Mucosa of gallbladder (tissue), 1 donor: ENCODE measurements around the gene STAP2. TPM values are rescaled to one million over a fixed set of nuclear protein-coding genes. Genes with fewer than 3 reads are reported as not detected.
A peak's percentile ranks its signal among the peaks of the same experiment; 100 is the strongest.

Experiments
- DNase-seq: peaks from one replicate; pipeline ENCODE4 v3.0.0-alpha.2; 2020; ENCODE audit warnings: low spot score
- total RNA-seq: library from RNA; stranded (reverse); gene quantifications from one replicate; pipeline ENCODE4 v1.2.1, GENCODE V29; 2021
- donor health status: DM: no; HTN: no; CAD: no.

STAP2 gene
- total RNA-seq, 1 donor from 2014 or later = 37.8 TPM

DNA sequence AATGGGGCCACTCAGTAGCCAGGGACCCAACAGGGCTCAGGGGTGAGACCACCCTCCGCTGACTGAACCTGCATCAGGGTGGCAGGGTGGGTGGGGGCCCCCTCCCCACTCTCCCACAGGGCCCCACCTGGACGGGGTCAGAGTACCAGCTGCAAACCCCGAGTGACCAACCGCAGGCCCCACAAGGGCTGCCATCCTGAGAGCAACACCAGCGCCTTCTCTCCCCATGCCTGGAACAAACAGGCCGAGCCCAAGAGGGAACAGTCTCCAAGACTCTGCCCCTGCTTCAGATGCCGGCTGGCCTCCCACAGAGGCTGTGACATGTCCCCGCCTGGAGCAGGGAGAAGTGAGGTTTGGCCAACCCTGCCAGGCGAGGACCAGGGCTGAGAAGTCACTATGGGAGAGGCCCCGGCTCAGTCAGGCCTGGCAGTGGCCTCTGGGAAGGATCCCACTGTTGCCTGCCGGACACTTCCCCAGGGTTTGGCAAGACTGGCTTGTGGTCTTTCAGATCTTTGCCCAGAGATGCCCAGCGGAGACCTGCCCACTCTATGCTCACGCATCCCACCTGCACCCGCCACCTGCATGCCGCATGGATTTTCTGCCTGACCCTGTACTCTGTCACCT, 31.9 kb upstream of the STAP2 start:
- no peak for DNase-seq

GRCh38 chr19:4369888-4370260, 31.2 kb upstream of the STAP2 start:
- peak; percentile 55 for DNase-seq

DNA sequence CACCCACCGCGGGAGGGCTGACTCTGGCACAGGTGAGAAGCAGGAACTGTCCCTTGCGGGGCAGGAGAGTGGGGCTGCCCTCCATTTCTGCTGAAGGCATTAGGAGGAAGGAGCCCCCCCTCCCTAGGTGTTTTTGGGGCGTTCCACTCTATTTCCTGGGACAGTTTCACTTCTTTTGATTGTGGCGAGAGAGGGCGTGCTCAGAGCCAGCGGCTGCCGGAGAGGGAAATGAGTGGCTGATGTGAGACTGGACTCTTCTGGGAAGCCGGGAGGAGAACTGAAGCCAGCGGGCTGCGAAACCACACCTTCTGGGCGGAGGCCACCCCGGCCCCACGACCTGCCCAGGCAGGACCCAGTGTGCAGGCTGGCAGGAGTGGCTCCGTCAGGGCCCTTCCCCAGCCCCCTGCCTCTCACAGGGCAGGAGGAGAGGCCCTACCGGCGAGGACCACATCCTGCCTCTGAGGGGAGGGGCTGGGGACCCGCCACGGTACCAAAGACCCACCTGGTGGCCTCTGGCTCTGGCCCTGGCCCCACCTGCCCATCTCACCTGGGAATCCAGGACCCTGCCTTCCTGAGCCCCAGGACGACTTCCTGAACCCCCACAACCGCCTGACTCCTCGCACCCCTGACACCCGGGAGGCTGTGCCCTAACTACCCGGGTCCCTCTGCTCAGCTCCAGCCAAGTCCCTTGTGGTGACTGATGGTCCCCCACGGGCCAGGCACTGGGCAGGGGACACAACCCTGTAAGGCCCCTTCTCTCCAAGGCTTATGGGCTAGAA, 30.7 kb upstream of the STAP2 start:
- DNase-seq = peak; percentile 45

DNA sequence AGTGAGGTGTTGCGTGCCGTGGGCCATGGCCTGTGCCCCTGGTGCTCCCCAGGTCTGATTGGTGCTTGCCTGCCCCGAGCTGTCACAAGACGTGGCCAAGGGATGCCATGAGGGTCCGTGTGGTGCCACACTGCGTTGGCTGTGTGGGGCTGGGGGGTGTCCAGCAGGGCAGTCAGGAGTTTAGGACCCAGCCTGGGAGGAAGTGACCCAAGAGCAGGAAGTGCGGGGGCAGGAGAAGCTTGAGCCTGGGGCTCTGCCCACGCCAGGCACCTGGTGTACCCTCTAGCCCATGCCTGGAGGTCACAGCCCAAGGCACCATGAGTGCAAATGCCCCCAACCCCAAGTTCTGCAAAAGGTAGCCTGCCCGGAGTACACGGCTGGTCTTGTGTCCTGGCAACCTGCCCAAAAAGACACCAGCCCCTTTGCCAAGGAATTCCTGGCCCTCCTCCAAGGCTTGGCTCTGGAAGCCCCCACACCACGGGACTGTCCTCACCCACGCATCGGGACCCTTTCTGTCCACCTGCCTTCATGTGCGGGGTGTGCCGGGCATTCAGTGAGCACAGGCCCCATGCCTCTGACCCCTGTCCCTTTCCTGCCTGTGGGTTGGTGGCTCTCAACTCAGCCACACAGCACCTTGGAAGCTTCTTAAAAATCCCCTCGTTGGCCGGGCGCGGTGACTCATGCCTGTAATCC, 29.6 kb upstream of the STAP2 start:
- DNase-seq = no peak

DNA sequence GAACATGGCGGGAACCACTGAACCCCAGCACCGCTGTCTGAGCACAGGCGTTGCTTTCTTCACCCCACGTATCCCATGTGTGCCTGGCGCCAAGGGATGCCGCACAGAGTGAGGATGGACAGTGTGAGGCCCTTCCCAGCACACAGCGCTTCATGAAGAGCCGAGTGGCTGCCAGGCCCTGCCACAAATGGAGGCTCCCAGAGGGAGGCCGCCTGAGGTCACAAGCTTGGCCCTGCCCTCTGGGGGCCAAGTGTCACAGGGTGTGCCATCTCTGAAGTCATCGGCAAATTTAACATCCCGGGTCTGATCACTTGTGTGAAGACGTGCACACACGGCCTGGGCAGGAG, 29.1 kb upstream of the STAP2 start:
- no peak for DNase-seq

DNA sequence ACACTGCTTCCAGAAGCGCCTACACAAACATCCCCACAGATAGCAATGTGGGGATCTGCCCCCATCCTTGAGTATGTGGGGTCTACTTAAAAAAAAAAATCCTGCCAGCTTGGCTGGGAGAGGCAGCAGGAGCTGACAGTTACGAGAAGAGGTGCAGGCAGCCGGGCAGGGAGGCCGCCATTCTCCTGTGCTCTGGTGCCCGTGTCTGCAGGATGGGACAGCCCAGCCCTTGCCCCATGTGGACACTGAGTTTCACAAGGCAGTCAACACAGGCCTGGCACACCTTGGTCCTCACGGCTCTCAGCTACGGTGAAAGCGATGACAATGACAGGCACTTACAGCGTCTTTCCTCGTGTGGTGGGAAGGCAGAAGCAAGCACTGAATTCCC, 28.7 kb upstream of the STAP2 start:
- DNase-seq = no peak

- DNase-seq = no peak
These were observed 28.2 kb upstream of the STAP2 start for GRCh38 chr19:4366666-4367335.

DNA sequence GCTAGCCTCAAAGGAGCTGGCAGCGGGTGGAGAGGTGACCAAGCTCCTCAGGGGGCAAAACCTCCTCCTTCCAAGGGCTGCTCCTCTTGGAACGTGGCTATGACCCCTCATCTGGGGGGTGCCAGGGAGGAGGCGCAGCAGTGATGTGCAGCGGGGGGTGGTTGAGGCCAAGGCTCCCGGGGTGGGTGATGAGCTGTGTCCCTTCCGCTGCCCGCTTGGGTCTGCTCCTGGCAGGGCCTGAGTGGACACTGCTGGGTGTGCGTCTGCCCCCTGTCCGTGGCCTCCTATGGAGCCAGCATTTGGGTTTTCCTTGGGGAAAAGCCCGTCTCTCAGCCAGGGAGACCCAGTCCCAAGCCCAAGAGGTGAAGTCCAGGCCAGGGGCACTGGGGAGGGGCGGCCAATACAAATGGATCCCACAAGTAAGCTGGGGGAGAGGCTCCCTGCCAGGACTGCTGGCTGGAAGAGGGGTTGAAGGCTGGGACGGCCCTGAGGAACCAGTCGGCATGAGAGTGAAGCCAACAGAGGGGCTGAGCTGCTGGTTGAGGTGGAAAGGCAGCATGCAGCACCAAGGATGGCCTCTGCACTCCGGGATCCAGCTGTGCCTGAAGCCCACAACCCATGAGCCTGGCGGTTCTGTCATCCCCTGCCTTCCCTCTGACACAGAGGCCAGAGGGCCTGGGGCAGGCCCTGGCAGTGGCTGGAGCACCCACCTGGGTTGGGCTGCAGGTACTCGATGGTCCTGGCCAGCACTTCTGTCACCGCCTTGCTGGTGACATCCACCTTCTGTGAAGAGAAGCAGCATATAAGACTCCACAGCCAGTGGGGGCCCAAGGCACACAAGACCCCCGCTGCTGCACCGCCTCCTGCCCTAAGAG, 27.4 kb upstream of the STAP2 start:
- no peak for DNase-seq

DNA sequence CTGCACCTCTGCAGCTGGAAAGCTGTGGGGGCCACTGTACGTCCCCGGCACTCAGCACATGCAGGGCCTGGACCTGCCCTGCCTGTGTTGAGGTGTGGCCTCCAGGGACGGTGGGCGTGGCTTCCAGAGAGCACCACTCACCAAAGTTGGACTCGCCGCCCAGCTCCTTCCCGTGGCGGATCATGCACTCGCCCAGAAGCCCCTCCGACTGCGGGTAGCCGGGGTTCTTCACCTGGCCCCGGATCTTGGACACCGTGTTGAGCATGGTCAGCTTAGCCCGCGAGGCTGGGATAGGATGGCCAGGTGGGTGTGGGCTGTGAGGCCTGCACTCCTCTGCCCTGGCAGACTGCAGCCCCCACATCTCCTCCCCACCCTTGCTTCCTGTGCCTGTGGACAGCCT, 26.7 kb upstream of the STAP2 start:
- no peak for DNase-seq

DNA sequence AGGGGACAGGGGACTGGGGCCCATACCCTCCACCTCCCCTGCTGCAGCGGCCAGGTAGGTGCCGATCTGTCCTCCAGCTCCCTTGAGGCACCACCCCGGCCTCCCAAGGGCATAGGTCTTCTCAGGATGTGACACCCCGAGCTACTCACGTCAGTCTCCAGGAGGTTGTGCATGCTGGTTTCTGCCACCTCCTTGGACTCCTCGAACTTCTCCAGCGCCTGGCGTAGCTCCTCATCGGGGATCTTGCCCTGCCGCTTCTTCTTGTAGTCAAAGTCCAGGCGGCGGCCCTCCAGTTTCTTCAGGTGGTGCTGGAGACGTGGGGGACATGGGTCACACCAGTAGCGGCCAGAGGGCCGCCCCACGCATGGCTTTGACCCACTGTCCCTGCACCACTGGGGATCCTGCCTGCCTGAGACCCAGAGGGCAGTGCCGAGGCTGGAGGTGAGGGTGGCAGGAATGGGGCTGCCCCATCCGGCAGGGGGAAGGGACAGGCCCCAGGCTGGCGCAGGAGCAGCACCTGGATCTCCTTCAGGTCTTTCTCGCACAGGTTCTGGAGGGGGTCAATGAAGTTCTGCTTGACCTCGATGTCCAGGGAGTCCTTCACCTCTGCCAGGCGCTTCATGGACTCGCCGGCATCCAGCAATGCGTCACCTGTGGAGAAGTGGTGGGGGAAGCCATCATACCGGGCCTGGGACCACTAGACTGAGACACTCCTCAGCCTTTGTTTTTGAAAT, 25.1 kb upstream of the STAP2 start:
- DNase-seq = no peak

DNA sequence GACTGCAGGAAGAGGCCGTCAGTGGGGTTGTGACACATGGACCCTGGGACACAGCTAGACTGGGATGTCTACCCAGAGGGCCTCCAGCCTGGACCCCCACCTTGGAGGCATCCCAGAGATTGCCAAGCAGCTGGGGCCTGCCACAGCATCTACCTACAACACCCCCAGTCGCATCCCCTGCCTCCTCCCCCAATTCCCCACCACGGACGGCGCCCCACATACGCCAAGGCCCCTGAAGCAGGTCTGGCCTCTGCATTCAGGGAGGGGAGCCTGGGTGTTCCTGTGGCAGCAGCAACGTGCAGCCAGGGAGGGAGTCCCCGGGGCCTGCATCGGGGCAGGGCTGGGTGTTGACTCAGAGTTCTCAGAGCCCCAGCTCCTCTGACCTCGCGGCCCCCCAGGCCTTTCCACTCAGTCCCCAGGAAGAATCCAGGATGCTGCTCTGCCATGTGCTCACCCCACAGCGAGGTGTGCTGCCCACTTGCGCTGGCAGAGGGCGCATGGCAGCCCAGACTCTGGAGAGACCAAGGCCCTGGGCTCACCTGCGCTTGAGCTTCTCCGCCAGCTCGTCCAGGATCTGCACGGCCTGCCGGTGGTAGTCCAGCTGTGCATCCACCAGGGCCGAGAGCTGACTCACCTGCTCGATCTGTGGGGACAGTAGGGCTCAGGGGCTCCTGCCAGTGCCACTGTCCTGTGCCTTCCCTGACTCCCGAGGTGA, 24.4 kb upstream of the STAP2 start:
- DNase-seq = no peak

DNA sequence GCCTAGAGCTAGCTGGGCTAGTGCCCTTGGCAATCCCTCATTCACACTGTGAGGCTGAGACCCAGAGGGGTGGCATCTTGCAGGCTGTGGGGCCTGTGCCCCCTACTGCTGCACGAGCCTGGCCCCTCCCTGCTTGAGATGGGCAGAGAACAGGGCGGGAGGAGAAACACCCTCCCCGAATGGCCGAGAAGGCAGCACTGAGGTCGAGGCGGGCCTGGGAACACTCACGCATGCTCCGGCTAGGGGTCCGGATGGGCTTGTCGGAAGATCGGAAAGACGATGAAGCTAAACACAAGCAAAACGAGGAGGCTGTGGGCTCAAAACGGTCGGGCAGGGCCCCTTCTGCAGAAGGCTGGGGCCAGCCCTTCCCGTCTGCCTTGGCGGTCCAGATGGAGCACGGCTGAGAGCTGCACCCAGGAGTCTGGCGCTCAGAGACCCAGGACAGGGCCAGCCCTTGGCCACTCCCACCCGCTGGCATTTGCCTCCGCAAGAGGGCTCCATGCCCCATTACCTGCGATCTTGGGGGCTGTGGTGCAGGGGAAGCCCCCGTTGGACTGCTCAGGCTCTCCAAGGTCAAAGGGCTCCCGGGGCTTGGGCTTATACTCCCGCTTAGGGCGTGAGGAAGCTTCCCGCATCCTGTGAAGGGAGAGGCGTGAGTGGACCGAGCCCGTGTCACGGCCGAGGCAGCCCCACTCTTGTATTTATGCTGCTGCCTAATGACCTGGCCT, 23.6 kb upstream of the STAP2 start:
- DNase-seq = no peak

- no peak for DNase-seq
These were observed 22.8 kb upstream of the STAP2 start for GRCh38 chr19:4361152-4362046.

- no peak for DNase-seq
These were observed 22.1 kb upstream of the STAP2 start for GRCh38 chr19:4360641-4361151.

- no peak for DNase-seq
These were observed 21.5 kb upstream of the STAP2 start for GRCh38 chr19:4360081-4360569.

DNA sequence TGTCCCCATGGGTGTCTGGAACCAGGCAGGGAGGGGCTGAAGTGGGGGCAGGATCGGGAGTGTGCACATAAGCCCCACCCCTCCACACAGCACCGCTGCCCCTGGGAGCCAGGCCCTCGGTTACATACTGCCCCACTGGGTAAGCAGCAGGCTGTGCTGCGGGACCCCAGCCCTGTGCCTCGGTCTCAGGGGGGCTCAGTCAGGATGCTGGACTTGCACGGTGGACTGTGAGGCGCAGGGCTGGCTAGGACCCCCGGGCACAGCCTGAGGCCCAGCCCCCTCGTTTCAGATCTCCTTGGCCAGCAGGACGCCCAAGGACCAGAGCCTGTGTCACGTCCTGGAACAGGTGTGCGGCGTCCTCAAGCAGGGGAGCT, 21.0 kb upstream of the STAP2 start:
- DNase-seq = no peak

DNA sequence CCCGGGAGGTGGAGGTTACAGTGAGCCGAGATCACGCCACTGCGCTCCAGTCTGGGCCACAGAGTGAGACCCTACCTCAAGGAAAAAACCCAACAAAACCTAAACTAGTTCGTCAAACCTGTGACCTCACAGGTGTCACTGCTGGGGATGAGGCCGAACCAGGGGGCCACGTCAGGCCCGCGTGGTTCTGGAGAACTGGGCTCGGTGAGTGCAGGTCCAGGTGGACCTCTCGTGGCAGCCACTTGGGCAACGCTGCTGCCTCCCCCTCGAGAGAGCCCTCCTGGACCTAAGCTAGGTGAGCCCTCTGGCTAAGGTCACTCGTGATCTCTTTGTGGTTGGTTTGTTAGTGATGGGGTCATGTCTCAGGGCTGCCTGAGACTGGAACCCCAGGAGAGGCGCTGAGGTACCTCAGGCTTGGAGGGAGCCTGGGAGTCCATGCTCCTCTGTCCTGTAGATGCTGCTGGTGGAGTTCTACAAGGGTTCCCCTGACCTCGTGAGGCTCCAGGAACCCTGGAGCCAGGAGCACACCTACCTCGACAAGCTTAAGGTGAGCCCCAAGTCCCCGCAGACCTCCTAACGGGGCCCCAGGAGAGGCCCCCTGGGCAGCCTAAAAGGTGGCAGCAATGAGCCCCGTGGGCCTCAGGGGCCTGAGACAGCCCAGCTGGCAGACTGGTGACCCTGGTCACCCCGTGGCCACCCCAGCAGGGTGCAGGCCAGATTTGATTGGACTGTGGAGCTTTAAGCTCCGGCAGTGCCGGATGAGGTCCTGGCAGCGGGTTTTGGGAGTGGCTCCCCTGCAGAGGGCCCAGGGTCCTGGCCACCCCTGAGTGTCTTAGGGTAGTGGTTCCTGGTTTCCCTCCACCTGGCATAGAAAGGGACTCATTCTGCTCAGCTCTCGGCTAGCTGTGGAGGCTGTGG, 20.3 kb upstream of the STAP2 start:
- DNase-seq = no peak
